ENCODE data around the gene SMYD4. TPM values are rescaled to one million over a fixed set of nuclear protein-coding genes. Genes with fewer than 3 reads are reported as not detected.
"Not testable (repeated sequence)": the region's sequence is repeated elsewhere in the genome, so short reads cannot be mapped to it uniquely, and the experiment has no call there.

SMYD4 gene
- total and polyA plus RNA-seq, 2 donors from 2014 or later = 3.4 to 12.2 TPM

GRCh38 chr17:1744551-1745512 lies 84.9 kb downstream of the SMYD4 start:
- Histone ChIP-seq H3K4me3 (ENCODE audit: low read length in 3 of 3) (peak overlapping the region in 2 of 3 donors; percentile 59 to 72), H3K27ac (ENCODE audit: low read depth in 2 of 2, low read length in 2 of 2) (no peak overlapping the region), H3K27me3 (ENCODE audit: control insufficient read depth, insufficient read depth, low read length) (no peaks in the 10 kb centered on the region), H3K36me3 (ENCODE audit: control insufficient read depth in 2 of 3, insufficient read depth in 3 of 3, low read length in 3 of 3) (no peaks in the 10 kb centered on the region), H3K9me3 (ENCODE audit: control insufficient read depth in 2 of 3, insufficient read depth in 1 of 3, low read length in 3 of 3) (no peaks in the 10 kb centered on the region), H3K4me1 (ENCODE audit: control insufficient read depth in 2 of 3, insufficient read depth in 2 of 3, low read depth in 1 of 3, low read length in 3 of 3) (peaks cover 0 to 4% (median 0%) of the 10 kb centered on the region in 3 donors), H3K9ac (ENCODE audit: low read length in 3 of 3) (no peak overlapping the region)
- no peak for TF ChIP-seq CTCF (IDR thresholded peaks at IDR 0.05; ENCODE audit: borderline replicate concordance, extremely low read depth, insufficient read depth)
- intact Hi-C loops (cut with DNase I) = no loop called here
- DNase-seq = peak in 1 of 5 donors; percentile 32
- FAIRE-seq = no peak

DNA sequence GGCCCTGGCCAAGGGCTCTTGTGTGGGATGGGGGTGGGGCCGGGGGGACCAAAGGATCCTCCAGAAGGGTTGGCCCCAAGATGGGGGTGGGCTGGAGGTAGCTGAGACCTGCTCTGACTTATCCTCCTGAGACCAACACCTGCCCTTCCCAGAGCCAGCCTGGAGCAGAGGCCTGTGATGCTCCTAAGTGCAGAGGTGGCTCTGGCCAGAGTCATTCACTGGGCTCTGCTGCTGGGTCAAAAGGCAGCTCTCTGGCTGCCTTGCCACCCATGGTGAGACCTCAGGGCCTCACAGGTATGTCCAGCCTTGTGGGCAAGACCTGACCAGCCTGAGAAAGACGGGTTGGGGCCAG lies 86.6 kb downstream of the SMYD4 start:
- FAIRE-seq (no peak), DNase-seq (no peak)
- no peak for TF ChIP-seq CTCF (IDR thresholded peaks at IDR 0.05; ENCODE audit: borderline replicate concordance, extremely low read depth, insufficient read depth)
- peak overlapping the region in 2 of 3 donors; percentile 63 to 64 for H3K4me3 ChIP-seq (ENCODE audit: low read length in 3 of 3)
- intact Hi-C loops (cut with DNase I) = no loop called here
- H3K9me3 ChIP-seq (ENCODE audit: control insufficient read depth in 2 of 3, insufficient read depth in 1 of 3, low read length in 3 of 3) = no peaks in the 10 kb centered on the region
- H3K9ac ChIP-seq (ENCODE audit: low read length in 3 of 3) = no peak overlapping the region
- no peaks in the 10 kb centered on the region for H3K27me3 ChIP-seq (ENCODE audit: control insufficient read depth, insufficient read depth, low read length)
- peaks cover 0 to 4% (median under 1%) of the 10 kb centered on the region in 3 donors for H3K4me1 ChIP-seq (ENCODE audit: control insufficient read depth in 2 of 3, insufficient read depth in 2 of 3, low read depth in 1 of 3, low read length in 3 of 3)
- peak overlapping the region; percentile 54 to 74 for H3K27ac ChIP-seq (ENCODE audit: low read depth in 2 of 2, low read length in 2 of 2)
- H3K36me3 ChIP-seq (ENCODE audit: control insufficient read depth in 2 of 3, insufficient read depth in 3 of 3, low read length in 3 of 3) = no peaks in the 10 kb centered on the region

DNA sequence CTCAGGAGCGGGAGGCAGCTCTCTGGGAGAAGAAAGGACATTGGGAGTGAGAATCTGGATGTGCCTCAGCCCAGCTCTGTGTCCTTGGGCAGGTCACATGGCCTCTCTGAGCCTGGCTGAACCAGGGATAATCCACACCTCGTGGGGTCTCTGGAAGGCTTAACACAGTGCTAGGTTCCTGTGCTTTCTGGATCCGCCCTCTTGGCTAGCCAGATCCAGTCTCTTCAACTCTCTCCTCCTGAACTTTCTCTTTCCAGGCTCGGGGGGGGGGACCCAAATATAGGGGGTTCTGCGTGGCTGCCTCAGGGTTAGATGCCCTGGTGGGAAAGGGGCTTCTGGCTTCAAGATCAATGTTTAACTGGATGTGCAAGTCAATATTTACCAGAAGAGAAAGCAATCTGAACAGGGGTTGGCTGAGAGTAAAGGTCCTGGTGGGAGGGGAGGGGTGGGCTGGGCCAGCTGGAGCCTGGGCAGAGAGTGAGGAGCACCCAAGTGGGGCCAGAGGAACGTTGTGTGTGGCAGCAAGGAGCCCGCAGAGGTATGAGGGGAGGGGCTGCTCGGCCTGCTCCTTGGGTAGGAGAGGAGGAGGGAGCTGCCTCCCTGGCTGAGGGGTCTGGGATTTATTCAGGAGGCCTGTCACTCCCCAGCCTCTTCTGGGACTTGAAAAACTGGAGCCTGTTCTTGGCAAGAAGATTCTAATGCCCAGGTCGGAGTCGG lies 87.2 kb downstream of the SMYD4 start, which contains the start of gene SERPINF2:
SERPINF2 (plus strand) TSS at position 501 of the 717 bp plus-strand sequence. CDS start 2,125 bp downstream, outside the sequence.
- intact Hi-C loops (cut with DNase I) = no loop called here
- Histone ChIP-seq H3K9ac (ENCODE audit: low read length in 3 of 3) (no peak within 1 kb of the TSS), H3K27ac (ENCODE audit: low read depth in 2 of 2, low read length in 2 of 2) (peak within 1 kb of the TSS; percentile 59 to 74), H3K36me3 (ENCODE audit: control insufficient read depth in 2 of 3, insufficient read depth in 3 of 3, low read length in 3 of 3) (no peaks in the 10 kb centered on the region), H3K4me3 (ENCODE audit: low read length in 3 of 3) (peak within 1 kb of the TSS in 2 of 3 donors; percentile 63 to 64), H3K27me3 (ENCODE audit: control insufficient read depth, insufficient read depth, low read length) (no peaks in the 10 kb centered on the region), H3K4me1 (ENCODE audit: control insufficient read depth in 2 of 3, insufficient read depth in 2 of 3, low read depth in 1 of 3, low read length in 3 of 3) (peaks cover 0 to 6% (median 4%) of the 10 kb centered on the region in 3 donors), H3K9me3 (ENCODE audit: control insufficient read depth in 2 of 3, insufficient read depth in 1 of 3, low read length in 3 of 3) (no peaks in the 10 kb centered on the region)
- DNase-seq (peak in 4 of 5 donors; percentile 87 to 92 (median 89)), FAIRE-seq (no peak)
- no peak for TF ChIP-seq CTCF (IDR thresholded peaks at IDR 0.05; ENCODE audit: borderline replicate concordance, extremely low read depth, insufficient read depth)

DNA sequence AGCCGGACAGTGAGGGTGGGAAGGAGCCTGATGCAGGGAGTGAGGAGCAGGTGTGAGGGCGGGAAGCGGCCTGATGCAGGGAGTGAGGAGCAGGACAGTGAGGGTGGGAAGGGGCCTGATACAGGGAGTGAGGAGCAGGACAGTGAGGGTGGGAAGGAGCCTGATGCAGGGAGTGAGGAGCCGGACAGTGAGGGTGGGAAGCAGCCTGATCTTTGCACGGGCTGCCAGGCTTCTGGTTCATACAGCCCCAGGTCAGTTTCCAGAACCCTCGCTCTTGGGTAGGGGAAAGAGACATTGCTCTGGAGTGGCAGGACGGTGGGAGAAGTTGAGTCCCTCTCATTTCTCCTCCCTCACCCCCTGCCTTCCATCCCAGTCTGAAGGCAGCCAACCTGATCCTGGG lies 87.8 kb downstream of the SMYD4 start:
- H3K36me3 ChIP-seq (ENCODE audit: control insufficient read depth in 2 of 3, insufficient read depth in 3 of 3, low read length in 3 of 3); FAIRE-seq; DNase-seq; H3K9me3 ChIP-seq (ENCODE audit: control insufficient read depth in 2 of 3, insufficient read depth in 1 of 3, low read length in 3 of 3); H3K27me3 ChIP-seq (ENCODE audit: control insufficient read depth, insufficient read depth, low read length); intact Hi-C loops (cut with DNase I); H3K9ac ChIP-seq (ENCODE audit: low read length in 3 of 3); H3K4me3 ChIP-seq (ENCODE audit: low read length in 3 of 3): not testable (repeated sequence)
- Histone ChIP-seq H3K4me1 (ENCODE audit: control insufficient read depth in 2 of 3, insufficient read depth in 2 of 3, low read depth in 1 of 3, low read length in 3 of 3) (peaks cover under 1 to 13% (median 5%) of the 10 kb centered on the region in 3 donors), H3K27ac (ENCODE audit: low read depth in 2 of 2, low read length in 2 of 2) (peak overlapping the region; percentile 59 to 74)

All from kidney (tissue), 14 donors.